GM23248 (cell line): ENCODE data around the gene XPA. TPM values are rescaled to one million over a fixed set of nuclear protein-coding genes. Genes with fewer than 3 reads are reported as not detected.

Experiments used
- DNase-seq: peaks from one replicate; pipeline ENCODE4 v3.0.0-alpha.2; 2015
- H2AFZ ChIP-seq: fragments of 200-600 bp; sonication (generic); 2 replicates; pipeline ENCODE4 v1.6.1; 2016; ENCODE audit warnings: antibody characterized with exemption
- H3F3A ChIP-seq: fragments of 200-600 bp; sonication (generic); 2 replicates; pipeline ENCODE4 v1.6.1; 2016; ENCODE audit warnings: mild to moderate bottlenecking, antibody characterized with exemption, mixed run types; ENCODE audit not compliant: insufficient read depth
- H3K27ac ChIP-seq: fragments of 200-600 bp; sonication (generic); 2 replicates; pipeline ENCODE4 v1.5.1; 2016; ENCODE audit warnings: mild to moderate bottlenecking
- H3K27me3 ChIP-seq: fragments of 200-600 bp; sonication (generic); replicated peaks from 2 replicates; pipeline ENCODE4 v1.6.1; 2016; ENCODE audit warnings: mild to moderate bottlenecking; ENCODE audit not compliant: insufficient read depth
- H3K36me3 ChIP-seq: fragments of 200-600 bp; sonication (generic); 2 replicates; pipeline ENCODE4 v1.6.1; 2016; ENCODE audit warnings: low read depth, mild to moderate bottlenecking
- H3K4me1 ChIP-seq: fragments of 200-600 bp; sonication (generic); 2 replicates; pipeline ENCODE4 v1.6.1; 2016; ENCODE audit warnings: mild to moderate bottlenecking; ENCODE audit not compliant: insufficient read depth
- H3K4me2 ChIP-seq: fragments of 200-600 bp; sonication (generic); one replicate; pipeline ENCODE4 v1.6.1; 2016; ENCODE audit warnings: mild to moderate bottlenecking; ENCODE audit not compliant: unreplicated experiment
- H3K4me3 ChIP-seq: fragments of 200-600 bp; sonication (generic); 2 replicates; pipeline ENCODE4 v1.5.1; 2016; ENCODE audit warnings: mild to moderate bottlenecking
- H3K79me2 ChIP-seq: fragments of 200-600 bp; sonication (generic); 2 replicates; pipeline ENCODE4 v1.6.1; 2016; ENCODE audit warnings: mild to moderate bottlenecking; ENCODE audit not compliant: insufficient read depth
- H3K9ac ChIP-seq: fragments of 200-600 bp; sonication (generic); 2 replicates; pipeline ENCODE4 v1.6.1; 2016; ENCODE audit warnings: mild to moderate bottlenecking
- H3K9me2 ChIP-seq: fragments of 200-600 bp; sonication (generic); 2 replicates; pipeline ENCODE4 v1.6.1; 2016; ENCODE audit warnings: mixed run types, mild to moderate bottlenecking, moderate library complexity; ENCODE audit not compliant: insufficient read depth
- H3K9me3 ChIP-seq: fragments of 200-600 bp; sonication (generic); one replicate; pipeline ENCODE4 v1.6.1; 2017; ENCODE audit warnings: low read depth
- H4K20me1 ChIP-seq: fragments of 200-600 bp; sonication (generic); 2 replicates; pipeline ENCODE4 v1.6.0; 2016; ENCODE audit not compliant: insufficient read depth
- EZH2 ChIP-seq: fragments of 200-600 bp; sonication (generic); IDR thresholded peaks from 2 replicates; pipeline ENCODE4 v1.6.1; 2018; ENCODE audit warnings: antibody characterized with exemption, mild to moderate bottlenecking; ENCODE audit not compliant: insufficient read depth, poor library complexity, severe bottlenecking
- EZH2phosphoT487 ChIP-seq: fragments of 200-600 bp; sonication (generic); IDR thresholded peaks from 2 replicates; pipeline ENCODE4 v1.6.1; 2018; ENCODE audit warnings: antibody characterized with exemption, moderate library complexity, mild to moderate bottlenecking, low read depth; ENCODE audit not compliant: insufficient read depth
- WGBS, 2 experiments: methylation state at CpG; one replicate each; pipeline ENCODE4 v1.1.6; 2015 to 2017; ENCODE audit warnings: low lambda C conversion rate in 2 of 2, low coverage in 1 of 2; ENCODE audit errors: missing lambda C conversion rate in 2 of 2; 5-methylcytosine and 5-hydroxymethylcytosine counted together
- in situ Hi-C: fragments of 300-500 bp; cut with MboI; formaldehyde crosslinking; loops from 2 replicates; pipeline ENCODE4 v1.15.0; 2020
- polyA plus RNA-seq: library from polyadenylated mRNA; unstranded; fragments of >200 nt; fragmentation: Nextera tagmentation; extraction: Ambion mirVana; gene quantifications from 2 replicates; pipeline ENCODE4 v1.2.1, GENCODE V29; 2016
- total RNA-seq: library from RNA; depleted of rRNA; stranded (reverse); fragments of >200 nt; shearing (Covaris generic); gene quantifications from 2 replicates; pipeline ENCODE4 v1.2.3, GENCODE V29; 2014

Gene XPA
- total and polyA plus RNA-seq, 2 experiments from 2014 or later: 8.0 to 17.4 TPM

- H3F3A ChIP-seq: peaks cover 32% of the 10 kb centered on the region
- no peak overlapping the region for H2AFZ ChIP-seq
- no peaks in the 10 kb centered on the region for H3K9me3 ChIP-seq
- H3K4me3 ChIP-seq: no peak overlapping the region
- H3K9me2 ChIP-seq: no peaks in the 10 kb centered on the region
- TF ChIP-seq EZH2: no peak
- no peak for TF ChIP-seq EZH2phosphoT487
- H3K27me3 ChIP-seq: no peaks in the 10 kb centered on the region
- no peaks in the 10 kb centered on the region for H3K4me1 ChIP-seq
- no peak overlapping the region for H3K27ac ChIP-seq
- no peak for DNase-seq
- H4K20me1 ChIP-seq: no peaks in the 10 kb centered on the region
- H3K36me3 ChIP-seq: peaks cover 86% of the 10 kb centered on the region
- WGBS, 2 experiments: 93 to 96% methylated on average over 3 of the region's 3 CpGs
- H3K4me2 ChIP-seq: no peak overlapping the region
- no peak overlapping the region for H3K9ac ChIP-seq
- in situ Hi-C loops: no loop called here
- peaks cover 4% of the 10 kb centered on the region; the same call in 1 of the 2 replicates for H3K79me2 ChIP-seq
Measured at GRCh38 chr9:97673922-97674321, 23.2 kb downstream of the XPA start.

DNA sequence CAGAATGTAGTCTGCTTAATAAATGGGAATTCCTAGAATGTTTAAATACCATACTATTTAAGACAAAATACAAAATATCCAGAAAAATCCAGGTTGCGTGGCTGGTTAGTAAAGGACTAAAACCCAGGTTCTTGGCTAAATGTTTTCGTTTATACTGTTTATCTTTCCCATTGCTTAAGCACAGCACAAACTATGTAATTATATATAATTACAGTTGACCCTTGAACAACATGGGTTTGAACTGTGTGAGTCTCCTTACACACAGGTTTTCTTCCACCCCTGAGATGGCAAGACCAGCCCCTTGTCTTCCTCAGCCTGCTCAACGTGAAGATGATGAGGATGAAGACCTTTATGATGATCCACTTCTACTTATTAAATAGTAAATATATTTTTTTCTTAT is 24.7 kb downstream of the XPA start:
- Histone ChIP-seq H3K4me2 (no peak overlapping the region), H3K4me3 (no peak overlapping the region), H4K20me1 (no peaks in the 10 kb centered on the region), H3K4me1 (no peaks in the 10 kb centered on the region), H3K9me3 (no peaks in the 10 kb centered on the region), H3K9me2 (no peaks in the 10 kb centered on the region), H3K79me2 (peaks cover 4% of the 10 kb centered on the region; the same call in 1 of the 2 replicates), H2AFZ (no peak overlapping the region), H3K27ac (no peak overlapping the region), H3F3A (peaks cover 33% of the 10 kb centered on the region), H3K36me3 (peaks cover 92% of the 10 kb centered on the region), H3K27me3 (no peaks in the 10 kb centered on the region), H3K9ac (no peak overlapping the region)
- no peak for TF ChIP-seq EZH2phosphoT487
- no peak for TF ChIP-seq EZH2
- 93 to 97% methylated on average over 3 of the region's 3 CpGs for WGBS, 2 experiments
- in situ Hi-C loops: no loop called here
- DNase-seq: no peak

DNA sequence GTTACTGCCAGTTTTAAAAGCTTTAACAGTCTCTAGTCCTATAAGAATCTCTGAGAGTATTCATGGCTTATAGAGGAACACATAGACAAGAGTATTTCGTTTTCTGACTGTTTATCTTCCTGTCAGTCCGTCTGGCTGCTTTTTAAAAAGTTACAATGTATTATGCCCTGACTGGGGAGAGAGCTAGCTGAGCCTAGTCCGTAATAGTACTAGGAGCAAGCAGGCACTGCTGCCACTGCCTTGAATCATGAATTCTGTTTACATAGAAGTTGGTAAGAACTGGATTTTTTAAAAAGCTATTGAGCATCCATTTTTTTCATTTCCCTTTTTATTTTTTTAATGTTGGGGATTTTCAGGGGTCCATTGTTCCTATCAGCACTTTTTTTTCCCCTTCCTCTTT is 26.6 kb downstream of the XPA start:
- WGBS, 2 experiments: 87 to 89% methylated on average over 3 of the region's 3 CpGs
- no peak for DNase-seq
- Histone ChIP-seq H3K4me1 (no peaks in the 10 kb centered on the region), H3K9ac (no peak overlapping the region), H3K27me3 (no peaks in the 10 kb centered on the region), H3K27ac (no peak overlapping the region), H3K4me2 (no peak overlapping the region), H3K4me3 (no peak overlapping the region), H2AFZ (no peak overlapping the region), H3F3A (peaks cover 35% of the 10 kb centered on the region), H3K79me2 (no peaks in the 10 kb centered on the region), H3K36me3 (peaks cover 94% of the 10 kb centered on the region), H3K9me2 (no peaks in the 10 kb centered on the region), H4K20me1 (no peaks in the 10 kb centered on the region), H3K9me3 (no peaks in the 10 kb centered on the region)
- in situ Hi-C loops: no loop called here
- TF ChIP-seq EZH2 (no peak), EZH2phosphoT487 (no peak)

GRCh38 chr9:97668485-97668884 is 28.7 kb downstream of the XPA start:
- Histone ChIP-seq H3K9ac (no peak overlapping the region), H3K9me2 (no peaks in the 10 kb centered on the region), H4K20me1 (no peaks in the 10 kb centered on the region), H3K27me3 (no peaks in the 10 kb centered on the region), H3K36me3 (peaks cover 93% of the 10 kb centered on the region), H3K4me1 (no peaks in the 10 kb centered on the region), H3K79me2 (no peaks in the 10 kb centered on the region), H2AFZ (no peak overlapping the region), H3K4me2 (no peak overlapping the region), H3K4me3 (no peak overlapping the region), H3F3A (peaks cover 35% of the 10 kb centered on the region), H3K27ac (no peak overlapping the region), H3K9me3 (no peaks in the 10 kb centered on the region)
- 96 to 97% methylated on average over 3 of the region's 3 CpGs for WGBS, 2 experiments
- TF ChIP-seq EZH2phosphoT487: no peak
- no peak for TF ChIP-seq EZH2
- in situ Hi-C loops: no loop called here
- DNase-seq: no peak
